Measurements from ENCODE around the gene ENO4.

The ENO4 gene

DNA sequence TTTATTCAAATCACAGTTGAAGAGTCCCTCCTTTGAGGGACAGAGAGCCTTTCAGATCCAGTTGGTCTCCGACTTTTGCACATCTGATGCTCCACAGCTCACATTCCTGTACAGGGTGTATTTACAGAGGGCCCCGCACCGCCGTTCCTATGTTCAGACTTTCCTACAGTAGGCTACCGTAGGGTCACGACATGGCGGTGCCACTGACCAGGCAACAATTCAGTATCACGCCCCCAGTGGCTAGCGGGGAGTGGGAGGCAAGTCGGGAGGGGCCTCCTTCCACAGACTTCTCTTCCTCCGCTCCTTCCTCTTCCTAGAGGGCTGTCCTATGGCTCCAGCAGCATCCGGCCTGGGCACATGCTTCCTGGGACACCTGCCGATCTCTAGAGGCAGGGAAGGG, 40.6 kb upstream of the ENO4 start:
- no peaks in the 10 kb centered on the region for H3K79me2 ChIP-seq (ENCODE audit: insufficient read depth, low read length)
- H3K4me2 ChIP-seq (ENCODE audit: low read depth, low read length, poor library complexity, severe bottlenecking): no peak overlapping the region
- H3F3A ChIP-seq (ENCODE audit: insufficient read depth): no peaks in the 10 kb centered on the region
- no peaks in the 10 kb centered on the region for H3K9me2 ChIP-seq (replicated peaks; ENCODE audit: insufficient read depth, low read length)
- H3K9ac ChIP-seq (ENCODE audit: low read length): no peak overlapping the region
- no peak for TF ChIP-seq EZH2phosphoT487 (conservative IDR thresholded peaks at IDR 0.05; ENCODE audit: low read length)
- TF ChIP-seq, protein P1, sequence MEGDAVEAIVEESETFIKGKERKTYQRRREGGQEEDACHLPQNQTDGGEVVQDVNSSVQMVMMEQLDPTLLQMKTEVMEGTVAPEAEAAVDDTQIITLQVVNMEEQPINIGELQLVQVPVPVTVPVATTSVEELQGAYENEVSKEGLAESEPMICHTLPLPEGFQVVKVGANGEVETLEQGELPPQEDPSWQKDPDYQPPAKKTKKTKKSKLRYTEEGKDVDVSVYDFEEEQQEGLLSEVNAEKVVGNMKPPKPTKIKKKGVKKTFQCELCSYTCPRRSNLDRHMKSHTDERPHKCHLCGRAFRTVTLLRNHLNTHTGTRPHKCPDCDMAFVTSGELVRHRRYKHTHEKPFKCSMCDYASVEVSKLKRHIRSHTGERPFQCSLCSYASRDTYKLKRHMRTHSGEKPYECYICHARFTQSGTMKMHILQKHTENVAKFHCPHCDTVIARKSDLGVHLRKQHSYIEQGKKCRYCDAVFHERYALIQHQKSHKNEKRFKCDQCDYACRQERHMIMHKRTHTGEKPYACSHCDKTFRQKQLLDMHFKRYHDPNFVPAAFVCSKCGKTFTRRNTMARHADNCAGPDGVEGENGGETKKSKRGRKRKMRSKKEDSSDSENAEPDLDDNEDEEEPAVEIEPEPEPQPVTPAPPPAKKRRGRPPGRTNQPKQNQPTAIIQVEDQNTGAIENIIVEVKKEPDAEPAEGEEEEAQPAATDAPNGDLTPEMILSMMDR (IDR thresholded peaks at IDR 0.05; ENCODE audit: insufficient read depth, low read length, poor library complexity, severe bottlenecking): no peak
- no peak overlapping the region for H2AFZ ChIP-seq (ENCODE audit: low read depth, low read length, severe bottlenecking)
- H3K4me3 ChIP-seq (ENCODE audit: insufficient read depth, low read length, poor library complexity, severe bottlenecking): no peak overlapping the region
- no peaks in the 10 kb centered on the region for H4K20me1 ChIP-seq (ENCODE audit: low read depth, low read length)
- H3K27ac ChIP-seq (ENCODE audit: low read depth, low read length): no peak overlapping the region
- no peaks in the 10 kb centered on the region for H3K9me3 ChIP-seq (ENCODE audit: insufficient read depth, low read length)
- no peaks in the 10 kb centered on the region for H3K36me3 ChIP-seq (ENCODE audit: low read length)
- H3K27me3 ChIP-seq (ENCODE audit: low read length): no peaks in the 10 kb centered on the region

DNA sequence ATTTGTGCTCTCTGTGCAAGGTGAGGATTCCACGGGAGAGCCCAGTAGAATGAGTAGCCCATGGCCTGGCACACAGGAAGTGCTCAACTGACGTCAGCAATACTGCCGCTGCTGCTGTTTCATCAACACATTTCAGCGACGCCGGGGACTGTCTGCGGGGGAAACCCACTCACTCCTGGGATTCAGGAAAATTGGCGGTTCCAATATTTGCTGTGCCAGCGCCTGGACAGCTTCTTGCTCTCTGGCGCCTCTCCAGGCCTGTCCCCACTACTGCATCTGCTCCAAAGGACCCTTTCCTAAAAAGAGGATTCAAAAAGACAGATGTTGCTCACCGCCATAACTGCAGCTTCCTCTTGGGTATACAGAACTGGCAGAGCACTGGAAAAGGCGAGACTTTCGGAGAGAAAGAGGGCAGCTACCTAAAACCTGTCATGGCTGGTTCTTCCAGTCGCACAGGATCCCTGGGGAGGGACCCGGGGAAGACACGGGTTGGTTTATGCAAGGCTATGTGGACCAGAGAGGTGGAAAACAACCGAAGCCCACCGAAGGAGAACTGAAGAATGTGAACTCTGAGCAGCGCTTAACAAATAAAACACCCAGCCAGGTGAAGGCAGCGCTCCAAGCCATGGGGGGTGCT, 39.7 kb upstream of the ENO4 start:
- Histone ChIP-seq H2AFZ (ENCODE audit: low read depth, low read length, severe bottlenecking) (no peak overlapping the region), H3K27ac (ENCODE audit: low read depth, low read length) (no peak overlapping the region), H3K9ac (ENCODE audit: low read length) (no peak overlapping the region), H3K36me3 (ENCODE audit: low read length) (no peaks in the 10 kb centered on the region), H3K79me2 (ENCODE audit: insufficient read depth, low read length) (no peaks in the 10 kb centered on the region), H3K27me3 (ENCODE audit: low read length) (no peaks in the 10 kb centered on the region), H3K9me3 (ENCODE audit: insufficient read depth, low read length) (no peaks in the 10 kb centered on the region), H3F3A (ENCODE audit: insufficient read depth) (no peaks in the 10 kb centered on the region), H3K9me2 (replicated peaks; ENCODE audit: insufficient read depth, low read length) (no peaks in the 10 kb centered on the region), H4K20me1 (ENCODE audit: low read depth, low read length) (no peaks in the 10 kb centered on the region), H3K4me2 (ENCODE audit: low read depth, low read length, poor library complexity, severe bottlenecking) (no peak overlapping the region), H3K4me3 (ENCODE audit: insufficient read depth, low read length, poor library complexity, severe bottlenecking) (no peak overlapping the region)
- TF ChIP-seq EZH2phosphoT487 (conservative IDR thresholded peaks at IDR 0.05; ENCODE audit: low read length): no peak
- TF ChIP-seq, protein P1 (IDR thresholded peaks at IDR 0.05; ENCODE audit: insufficient read depth, low read length, poor library complexity, severe bottlenecking): no peak

- TF ChIP-seq, protein P1 (IDR thresholded peaks at IDR 0.05; ENCODE audit: insufficient read depth, low read length, poor library complexity, severe bottlenecking): no peak
- no peak for TF ChIP-seq EZH2phosphoT487 (conservative IDR thresholded peaks at IDR 0.05; ENCODE audit: low read length)
- H3K27me3 ChIP-seq (ENCODE audit: low read length): no peaks in the 10 kb centered on the region
Observed at GRCh38 chr10:116810120-116810500, 39.2 kb upstream of the ENO4 start.

More at GRCh38 chr10:116810120-116810500, 39.2 kb upstream of the ENO4 start:
- Histone ChIP-seq H2AFZ (ENCODE audit: low read depth, low read length, severe bottlenecking) (no peak overlapping the region), H3K4me2 (ENCODE audit: low read depth, low read length, poor library complexity, severe bottlenecking) (no peak overlapping the region), H4K20me1 (ENCODE audit: low read depth, low read length) (no peaks in the 10 kb centered on the region), H3K79me2 (ENCODE audit: insufficient read depth, low read length) (no peaks in the 10 kb centered on the region), H3K4me3 (ENCODE audit: insufficient read depth, low read length, poor library complexity, severe bottlenecking) (no peak overlapping the region), H3K9me3 (ENCODE audit: insufficient read depth, low read length) (no peaks in the 10 kb centered on the region), H3K27ac (ENCODE audit: low read depth, low read length) (no peak overlapping the region), H3K36me3 (ENCODE audit: low read length) (no peaks in the 10 kb centered on the region), H3K9ac (ENCODE audit: low read length) (no peak overlapping the region), H3K9me2 (replicated peaks; ENCODE audit: insufficient read depth, low read length) (no peaks in the 10 kb centered on the region), H3F3A (ENCODE audit: insufficient read depth) (no peaks in the 10 kb centered on the region)
